PC-9 (cell line): ENCODE measurements around the gene PLXNC1. TPM values are rescaled to one million over a fixed set of nuclear protein-coding genes. Genes with fewer than 3 reads are reported as not detected.

Experiments
- BruUV-seq: library from RNA; stranded (reverse); fragments of 400-500 nt; replicated peaks from 2 replicates; lab custom pipeline; 2021; lab: Mats Ljungman, UMichigan
- CTCF ChIA-PET: fragments of 300-600 bp; sonication (Branson Sonifier 250); formaldehyde crosslinking; loops from one replicate; lab custom pipeline; 2022; ENCODE audit warnings: antibody characterized with exemption; lab: Charles Lee
- POLR2A ChIA-PET: fragments of 300-600 bp; sonication (Branson Sonifier 250); formaldehyde crosslinking; loops from one replicate; lab custom pipeline; 2022; ENCODE audit warnings: antibody characterized with exemption; ENCODE audit not compliant: unreplicated experiment; lab: Charles Lee
- DNase-seq, 2 experiments: peaks; one replicate each; pipeline versions ENCODE4 v3.0.0 to v3.0.0-alpha.2; 2015 to 2022; ENCODE audit warnings: mixed read lengths in 1 of 2
- H2AFZ ChIP-seq: fragments of 200-600 bp; sonication (generic); 2 replicates; pipeline ENCODE4 v1.8.1; 2017; ENCODE audit warnings: antibody characterized with exemption
- H3F3A ChIP-seq: fragments of 200-600 bp; sonication (generic); 2 replicates; pipeline ENCODE4 v1.8.1; 2017; ENCODE audit warnings: antibody characterized with exemption, mild to moderate bottlenecking, low read depth; ENCODE audit not compliant: insufficient read depth
- H3K27ac ChIP-seq: fragments of 200-600 bp; sonication (generic); 2 replicates; pipeline ENCODE4 v1.6.1; 2016; ENCODE audit warnings: mixed run types
- H3K27me3 ChIP-seq: fragments of 200-600 bp; sonication (generic); 2 replicates; pipeline ENCODE4 v1.6.1; 2016; ENCODE audit warnings: low read depth, mixed run types; ENCODE audit not compliant: insufficient read depth
- H3K36me3 ChIP-seq: fragments of 200-600 bp; sonication (generic); 2 replicates; pipeline ENCODE4 v1.6.1; 2016; ENCODE audit warnings: low read depth, mixed run types
- H3K4me1 ChIP-seq: fragments of 200-600 bp; sonication (generic); replicated peaks from 2 replicates; pipeline ENCODE4 v1.6.1; 2016; ENCODE audit warnings: mixed run types; ENCODE audit not compliant: insufficient read depth
- H3K4me2 ChIP-seq: fragments of 200-600 bp; sonication (generic); 2 replicates; pipeline ENCODE4 v1.6.1; 2017; ENCODE audit warnings: mixed run types
- H3K4me3 ChIP-seq: fragments of 200-600 bp; sonication (generic); 2 replicates; pipeline ENCODE4 v1.6.1; 2016; ENCODE audit warnings: mixed run types
- H3K79me2 ChIP-seq: fragments of 200-600 bp; sonication (generic); 2 replicates; pipeline ENCODE4 v1.6.1; 2017; ENCODE audit warnings: low read depth, mixed run types
- H3K9me2 ChIP-seq: fragments of 200-600 bp; sonication (generic); 2 replicates; pipeline ENCODE4 v1.8.1; 2017; ENCODE audit warnings: mild to moderate bottlenecking; ENCODE audit not compliant: insufficient read depth
- H3K9me3 ChIP-seq: fragments of 200-600 bp; sonication (generic); 2 replicates; pipeline ENCODE4 v1.8.1; 2016; ENCODE audit warnings: low read depth; ENCODE audit not compliant: insufficient read depth
- H4K20me1 ChIP-seq: fragments of 200-600 bp; sonication (generic); 2 replicates; pipeline ENCODE4 v1.8.1; 2017; ENCODE audit not compliant: insufficient read depth
- EZH2 ChIP-seq: fragments of 200-600 bp; sonication (generic); IDR thresholded peaks from 2 replicates; pipeline ENCODE4 v1.8.0; 2017; ENCODE audit warnings: antibody characterized with exemption, low read depth
- intact Hi-C: fragments of 100-400 bp; cut with micrococcal nuclease; formaldehyde crosslinking; loops from one replicate; pipeline ENCODE4 v1.10.0; 2022; ENCODE audit not compliant: unreplicated experiment
- total RNA-seq: library from RNA; stranded (reverse); gene quantifications from 2 replicates; pipeline ENCODE4 v1.2.3, GENCODE V29; 2021
- TF ChIP-seq, protein P1 (sequence below): fragments of 200-600 bp; sonication (generic); conservative IDR thresholded peaks from 2 replicates; pipeline ENCODE4 v1.6.1; 2017; ENCODE audit warnings: mixed run types, antibody characterized with exemption, mild to moderate bottlenecking, moderate library complexity

The PLXNC1 gene
- total RNA-seq, 1 experiment from 2014 or later, result 2.3 TPM

DNA sequence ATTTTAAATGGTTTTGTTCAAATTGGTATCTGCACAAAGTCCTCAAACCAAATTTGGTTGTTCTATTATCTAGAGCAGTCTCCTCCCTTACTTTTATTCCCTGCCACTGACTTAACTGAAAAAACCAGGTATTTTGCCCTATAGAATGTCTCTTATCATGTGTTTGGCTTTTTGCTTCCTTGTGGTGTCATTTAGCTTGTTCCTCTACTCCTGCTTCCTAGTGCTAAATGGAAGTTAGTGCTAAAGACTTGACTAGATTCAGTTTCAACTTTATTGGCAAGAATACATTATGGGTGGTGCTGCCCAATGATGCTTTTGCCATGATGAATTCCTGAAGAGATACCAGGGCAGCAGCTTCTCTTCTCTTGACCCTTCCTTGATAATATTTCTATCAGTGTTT, 29.7 kb downstream of the PLXNC1 start:
- H3K79me2 ChIP-seq, result no peaks in the 10 kb centered on the region
- no peaks in the 10 kb centered on the region for H3K36me3 ChIP-seq
- intact Hi-C loops, result no loop called here
- DNase-seq, result no peak
- BruUV-seq, result no TSS peak
- no peaks in the 10 kb centered on the region for H3K9me2 ChIP-seq
- ChIA-PET CTCF (no interaction called here), POLR2A (no interaction called here)
- H3F3A ChIP-seq, result no peaks in the 10 kb centered on the region
- H3K27ac ChIP-seq, result no peak overlapping the region
- no peak overlapping the region for H2AFZ ChIP-seq
- H3K4me3 ChIP-seq, result no peak overlapping the region
- no peaks in the 10 kb centered on the region for H4K20me1 ChIP-seq
- H3K4me1 ChIP-seq, result 0 out of 2 replicates have a peak, but pooled peaks cover 4% of the 10 kb centered on the region
- H3K4me2 ChIP-seq, result no peak overlapping the region
- H3K27me3 ChIP-seq, result peaks cover 11% of the 10 kb centered on the region; the same call in 1 of the 2 replicates
- no peaks in the 10 kb centered on the region for H3K9me3 ChIP-seq
- no peak for TF ChIP-seq EZH2
- TF ChIP-seq, protein P1, sequence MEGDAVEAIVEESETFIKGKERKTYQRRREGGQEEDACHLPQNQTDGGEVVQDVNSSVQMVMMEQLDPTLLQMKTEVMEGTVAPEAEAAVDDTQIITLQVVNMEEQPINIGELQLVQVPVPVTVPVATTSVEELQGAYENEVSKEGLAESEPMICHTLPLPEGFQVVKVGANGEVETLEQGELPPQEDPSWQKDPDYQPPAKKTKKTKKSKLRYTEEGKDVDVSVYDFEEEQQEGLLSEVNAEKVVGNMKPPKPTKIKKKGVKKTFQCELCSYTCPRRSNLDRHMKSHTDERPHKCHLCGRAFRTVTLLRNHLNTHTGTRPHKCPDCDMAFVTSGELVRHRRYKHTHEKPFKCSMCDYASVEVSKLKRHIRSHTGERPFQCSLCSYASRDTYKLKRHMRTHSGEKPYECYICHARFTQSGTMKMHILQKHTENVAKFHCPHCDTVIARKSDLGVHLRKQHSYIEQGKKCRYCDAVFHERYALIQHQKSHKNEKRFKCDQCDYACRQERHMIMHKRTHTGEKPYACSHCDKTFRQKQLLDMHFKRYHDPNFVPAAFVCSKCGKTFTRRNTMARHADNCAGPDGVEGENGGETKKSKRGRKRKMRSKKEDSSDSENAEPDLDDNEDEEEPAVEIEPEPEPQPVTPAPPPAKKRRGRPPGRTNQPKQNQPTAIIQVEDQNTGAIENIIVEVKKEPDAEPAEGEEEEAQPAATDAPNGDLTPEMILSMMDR, result no peak

DNA sequence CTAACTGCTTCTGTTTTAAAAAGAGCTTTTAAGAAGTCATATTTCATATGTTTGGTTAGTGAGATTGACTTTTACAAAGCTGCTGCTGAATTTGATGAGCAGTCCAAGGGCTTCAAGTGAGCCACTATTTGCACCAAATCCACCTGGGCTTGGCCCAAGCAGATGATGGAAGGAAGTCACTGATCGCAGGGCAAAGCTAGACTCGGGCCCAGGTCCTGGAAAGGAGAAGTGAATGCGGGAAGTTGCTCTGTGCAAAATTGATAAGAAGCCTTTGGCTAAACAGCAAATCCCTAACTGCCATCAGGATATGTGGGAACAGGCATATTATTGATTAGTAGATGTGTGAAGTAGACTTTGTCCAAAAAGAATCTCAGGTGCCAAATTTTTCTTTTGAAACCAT, 30.5 kb downstream of the PLXNC1 start:
- CTCF ChIA-PET, result no interaction called here
- H4K20me1 ChIP-seq, result no peaks in the 10 kb centered on the region
- intact Hi-C loops, result no loop called here
- no TSS peak for BruUV-seq
- H3K4me2 ChIP-seq, result no peak overlapping the region
- H3K9me2 ChIP-seq, result no peaks in the 10 kb centered on the region
- POLR2A ChIA-PET, result no interaction called here
- peaks cover 11% of the 10 kb centered on the region for H3K27me3 ChIP-seq
- H3K4me1 ChIP-seq, result no peaks in the 10 kb centered on the region
- no peak overlapping the region for H3K27ac ChIP-seq
- no peak overlapping the region for H3K4me3 ChIP-seq
- TF ChIP-seq, protein P1, result no peak
- TF ChIP-seq EZH2, result no peak
- DNase-seq, result no peak
- no peaks in the 10 kb centered on the region for H3K9me3 ChIP-seq
- no peaks in the 10 kb centered on the region for H3K79me2 ChIP-seq
- no peaks in the 10 kb centered on the region for H3K36me3 ChIP-seq
- H3F3A ChIP-seq, result no peaks in the 10 kb centered on the region
- no peak overlapping the region for H2AFZ ChIP-seq

DNA sequence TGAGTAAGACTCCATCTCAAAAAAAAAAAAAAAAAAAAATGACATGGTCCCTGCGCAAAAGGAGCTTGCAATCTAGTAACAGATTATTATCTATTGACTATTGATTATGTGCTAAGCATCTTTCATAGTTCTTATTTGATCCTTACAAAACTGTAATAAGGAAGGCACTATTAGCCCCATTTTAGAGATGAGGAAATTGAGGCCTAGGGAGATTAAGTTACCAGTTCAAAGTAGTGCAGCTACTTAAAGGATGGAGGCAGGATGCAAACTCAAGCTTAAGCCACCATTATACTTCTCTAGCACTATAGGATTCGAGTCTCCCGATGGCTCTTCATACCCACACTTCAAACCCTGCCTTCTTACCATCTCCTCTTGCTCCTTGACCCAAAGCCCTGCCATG, 31.3 kb downstream of the PLXNC1 start:
- H3K4me2 ChIP-seq, result no peak overlapping the region
- no peaks in the 10 kb centered on the region for H3K9me2 ChIP-seq
- H2AFZ ChIP-seq, result no peak overlapping the region
- no peak for TF ChIP-seq EZH2
- TF ChIP-seq, protein P1, result no peak
- H3F3A ChIP-seq, result no peaks in the 10 kb centered on the region
- no peaks in the 10 kb centered on the region for H3K79me2 ChIP-seq
- no peaks in the 10 kb centered on the region for H3K4me1 ChIP-seq
- H3K36me3 ChIP-seq, result no peaks in the 10 kb centered on the region
- H3K27me3 ChIP-seq, result peaks cover 18% of the 10 kb centered on the region
- ChIA-PET CTCF (no interaction called here), POLR2A (no interaction called here)
- intact Hi-C loops, result no loop called here
- no peak for DNase-seq
- no peaks in the 10 kb centered on the region for H4K20me1 ChIP-seq
- no peaks in the 10 kb centered on the region for H3K9me3 ChIP-seq
- no TSS peak for BruUV-seq
- H3K27ac ChIP-seq, result no peak overlapping the region
- no peak overlapping the region for H3K4me3 ChIP-seq
